Activated naive CD8-positive, alpha-beta T cell treated with anti-CD3 and anti-CD28 coated beads, Interleukin-2, amount 50 U/mL, for 16 hours (primary cell): ENCODE data around the gene JARID2.

ENCODE experiments used
- DNase-seq: peaks from one replicate; pipeline ENCODE4 v3.0.0-alpha.2; 2020; ENCODE audit warnings: low read depth, low spot score

Gene JARID2

DNA sequence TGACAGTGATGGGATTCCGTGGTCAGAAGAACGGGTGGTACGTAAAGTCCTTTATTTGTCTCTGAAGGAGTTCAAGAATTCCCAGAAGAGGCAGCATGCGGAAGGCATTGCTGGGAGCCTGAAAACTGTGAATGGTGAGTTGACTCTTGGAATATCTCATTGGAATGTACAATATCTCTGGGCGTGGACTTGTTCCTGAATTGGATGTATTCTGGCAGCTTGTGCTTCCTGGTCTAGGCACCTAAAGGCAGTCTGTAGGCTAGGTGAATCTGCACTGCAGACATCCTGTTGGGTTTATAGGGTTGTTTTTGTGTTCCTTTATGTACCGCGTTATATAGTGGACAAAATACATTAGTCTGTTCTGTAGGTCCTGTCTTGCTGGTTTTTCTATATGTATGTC is 128.2 kb downstream of the JARID2 start:
- DNase-seq, result no peak

DNA sequence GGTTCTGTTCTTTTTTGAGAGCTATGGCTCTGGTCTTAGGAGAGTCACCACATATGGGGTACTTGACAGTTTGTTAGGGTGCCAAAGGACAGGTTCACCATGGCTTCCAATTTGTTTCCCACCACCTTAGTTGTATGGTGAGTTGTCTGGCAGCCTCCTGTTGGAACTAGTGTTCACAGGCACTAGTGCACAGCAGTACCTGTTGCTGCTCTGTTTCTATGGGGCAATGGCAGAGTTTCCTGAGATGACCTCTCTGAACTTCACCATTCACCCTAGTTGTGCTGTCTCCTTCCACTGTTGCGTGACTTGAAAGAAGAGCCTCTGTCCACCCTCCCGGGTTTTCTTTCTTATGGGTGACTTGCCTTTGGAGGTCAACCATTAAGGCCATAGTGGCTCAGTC is 129.1 kb downstream of the JARID2 start:
- DNase-seq, result no peak

DNA sequence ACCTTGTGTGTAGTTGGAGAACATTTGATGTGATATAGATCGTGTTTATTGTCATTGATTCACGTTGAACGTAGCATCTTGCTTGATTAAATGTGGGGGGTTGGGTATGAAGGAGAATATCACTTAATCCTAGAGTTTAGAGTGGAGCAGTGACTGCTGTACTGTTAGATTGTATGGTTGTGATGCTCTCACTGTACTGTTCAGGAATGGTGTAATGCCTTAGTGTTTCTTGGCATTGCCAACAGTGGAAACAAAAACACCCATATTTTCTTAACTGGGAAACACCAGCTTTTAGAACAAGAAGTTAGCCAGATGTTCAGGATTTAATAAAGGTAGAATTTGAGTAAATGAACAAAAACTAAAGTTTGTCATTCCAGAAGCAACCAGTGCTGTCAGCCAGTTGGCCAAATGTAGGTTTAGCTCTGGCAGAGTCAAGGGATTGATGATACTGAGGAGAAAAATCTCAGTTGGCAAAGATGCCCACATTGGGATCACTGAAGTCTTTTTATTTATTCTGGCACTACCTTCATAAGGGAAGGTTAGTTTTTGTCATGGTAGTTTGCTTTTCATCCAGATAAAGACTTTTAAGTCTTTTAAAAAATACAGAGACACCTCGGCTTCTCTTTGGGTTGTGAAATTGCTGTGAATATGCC is 129.9 kb downstream of the JARID2 start:
- no peak for DNase-seq

- no peak for DNase-seq
Measured at GRCh38 chr6:15376900-15377487, 131.1 kb downstream of the JARID2 start.

- DNase-seq, result no peak
Measured at GRCh38 chr6:15378272-15378671, 132.4 kb downstream of the JARID2 start.

GRCh38 chr6:15378866-15379265 is 133.0 kb downstream of the JARID2 start:
- DNase-seq, result no peak

DNA sequence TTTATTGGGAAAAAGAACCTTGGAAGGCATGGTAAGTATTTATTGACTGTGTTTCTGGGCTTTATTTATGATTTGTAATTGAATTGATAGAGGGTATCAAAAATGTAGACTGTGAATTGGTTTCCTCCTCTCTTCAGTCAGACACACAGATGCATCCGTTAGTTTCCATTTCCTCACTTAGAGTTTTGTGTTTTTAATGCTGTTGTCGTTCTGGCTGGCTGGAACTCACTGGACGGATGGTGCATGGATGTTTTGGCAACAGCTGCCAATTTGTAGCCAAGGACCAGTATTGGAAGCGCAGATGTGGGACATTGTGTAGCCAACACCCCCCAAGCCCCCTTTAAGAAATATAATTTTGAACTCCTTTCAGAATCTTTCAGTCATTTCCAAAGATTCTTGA is 134.5 kb downstream of the JARID2 start:
- DNase-seq, result no peak

GRCh38 chr6:15382089-15382488 is 136.2 kb downstream of the JARID2 start:
- DNase-seq, result no peak

DNA sequence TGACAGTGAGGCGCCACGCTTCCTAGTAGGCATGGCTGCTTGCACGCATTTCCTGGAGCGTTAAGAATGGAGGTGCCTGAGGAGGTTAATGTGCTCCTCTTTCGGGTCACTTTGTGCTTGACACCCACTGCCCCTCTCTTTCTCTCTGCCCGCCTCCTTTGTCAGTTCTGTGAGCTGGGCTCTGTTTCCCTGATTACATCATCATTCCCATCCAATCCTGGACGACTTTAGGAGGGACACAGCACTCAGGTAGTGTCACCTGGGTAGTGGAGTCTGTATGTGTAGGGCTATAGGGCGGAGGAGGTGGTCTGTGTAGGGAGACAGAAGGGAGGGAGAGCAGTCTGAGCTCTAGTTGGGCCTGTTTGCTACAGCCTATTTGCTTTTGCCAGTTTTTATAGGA is 136.8 kb downstream of the JARID2 start:
- DNase-seq, result no peak

DNA sequence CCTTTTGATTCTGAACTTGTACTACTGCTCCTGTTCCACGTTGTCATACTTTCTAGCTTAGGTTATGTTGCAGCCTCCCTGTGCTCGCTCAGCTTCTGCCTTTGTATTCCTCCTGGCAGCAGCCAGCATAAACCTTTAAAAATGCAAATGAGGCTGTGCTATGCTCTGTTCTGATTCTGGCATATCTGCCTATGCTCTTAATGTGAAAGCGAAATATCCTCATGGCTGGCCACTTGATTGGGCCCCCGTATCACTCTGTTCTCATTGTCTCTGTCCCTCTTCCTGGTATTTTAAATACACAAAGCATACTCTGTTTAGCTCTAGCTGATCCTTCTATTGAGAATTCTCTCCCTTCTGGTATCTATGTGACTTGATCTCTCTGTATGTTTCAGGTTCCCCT is 139.0 kb downstream of the JARID2 start:
- no peak for DNase-seq

DNA sequence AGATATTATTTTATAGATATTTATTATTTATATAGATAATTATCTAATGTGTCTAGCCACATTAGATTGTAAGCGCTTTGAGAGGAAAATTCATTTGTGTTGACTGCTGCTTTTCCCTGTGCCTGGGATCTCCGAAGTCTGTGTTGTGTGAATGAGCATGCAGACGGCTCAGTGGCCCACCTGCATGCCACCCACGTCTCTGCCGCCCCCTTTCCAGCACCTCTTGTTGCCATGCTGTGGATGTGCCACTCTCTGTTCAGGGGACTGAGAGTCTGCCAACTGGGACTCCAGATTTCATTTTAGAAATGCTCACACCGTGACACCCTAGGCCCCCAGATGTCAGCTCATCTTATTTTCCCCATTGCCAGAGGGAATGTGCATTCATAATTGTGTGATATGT is 139.7 kb downstream of the JARID2 start:
- DNase-seq, result no peak

DNA sequence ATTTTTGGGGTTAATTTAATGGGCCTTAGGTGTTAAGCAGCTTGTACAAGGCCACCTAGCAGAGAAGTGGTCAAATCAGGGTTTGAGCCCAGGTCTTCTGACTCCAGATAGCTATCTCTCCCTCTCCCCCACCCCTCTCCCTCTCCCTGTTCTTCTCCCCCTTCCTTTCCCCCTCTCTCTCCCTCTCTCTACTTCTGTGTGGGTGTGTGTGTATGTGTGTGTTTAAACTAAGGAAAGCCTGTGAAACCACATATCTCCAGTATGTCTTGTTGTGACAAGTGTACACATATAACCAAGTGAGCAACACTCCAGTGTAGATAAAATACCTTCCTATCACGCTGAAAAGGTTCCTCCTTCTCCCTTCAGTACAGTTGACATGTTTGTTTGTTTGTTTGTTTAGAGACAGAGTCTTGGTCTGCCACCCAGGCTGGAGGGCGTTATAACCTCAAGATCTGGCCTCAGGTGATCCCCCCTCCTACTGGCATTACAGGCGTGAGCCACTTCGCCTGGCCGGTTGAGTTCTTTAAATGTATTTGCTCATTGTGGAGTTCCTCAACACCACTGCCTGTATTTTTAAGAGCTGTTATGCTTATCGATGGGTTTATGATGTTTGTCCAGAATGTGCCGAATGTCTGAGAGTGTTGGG is 140.4 kb downstream of the JARID2 start:
- DNase-seq, result no peak

DNA sequence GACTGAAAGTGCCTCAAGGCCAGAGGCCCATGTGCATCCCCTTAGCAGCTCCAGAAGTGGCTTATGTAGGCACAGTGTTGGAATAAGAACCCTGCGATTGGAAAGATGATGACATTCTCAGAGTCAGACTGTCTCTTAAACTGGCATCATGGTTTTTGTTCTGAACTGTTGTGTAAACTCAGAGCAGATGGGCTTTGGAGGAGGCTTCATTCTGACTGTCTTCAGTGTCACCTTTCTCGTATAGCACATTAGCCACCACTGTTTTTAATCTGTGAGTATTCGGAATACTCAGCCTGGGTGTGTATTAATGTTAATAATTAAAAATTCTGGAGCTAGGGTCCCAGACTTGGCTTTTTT is 140.9 kb downstream of the JARID2 start:
- DNase-seq, result no peak

DNA sequence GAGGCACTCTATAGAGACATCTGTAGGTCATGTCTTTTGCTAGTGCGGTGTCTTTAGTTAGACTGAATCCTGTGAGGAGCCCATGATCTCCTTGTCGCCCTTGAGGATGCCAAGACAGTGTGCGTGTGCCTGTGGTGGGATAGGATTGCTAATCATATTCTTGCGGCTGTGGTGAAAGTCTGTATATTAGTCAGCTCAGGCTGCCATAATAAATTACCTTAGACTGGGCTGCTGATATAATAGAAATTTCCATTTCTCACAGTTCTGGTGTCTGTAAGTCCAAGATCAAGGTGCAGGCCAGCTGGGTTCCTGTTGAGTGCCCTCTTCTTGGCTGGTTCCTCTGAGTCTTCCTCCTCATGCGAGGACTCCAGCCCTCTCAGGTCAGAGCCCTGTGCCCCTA is 141.2 kb downstream of the JARID2 start:
- no peak for DNase-seq

- no peak for DNase-seq
Measured at GRCh38 chr6:15389084-15389764, 143.4 kb downstream of the JARID2 start.

DNA sequence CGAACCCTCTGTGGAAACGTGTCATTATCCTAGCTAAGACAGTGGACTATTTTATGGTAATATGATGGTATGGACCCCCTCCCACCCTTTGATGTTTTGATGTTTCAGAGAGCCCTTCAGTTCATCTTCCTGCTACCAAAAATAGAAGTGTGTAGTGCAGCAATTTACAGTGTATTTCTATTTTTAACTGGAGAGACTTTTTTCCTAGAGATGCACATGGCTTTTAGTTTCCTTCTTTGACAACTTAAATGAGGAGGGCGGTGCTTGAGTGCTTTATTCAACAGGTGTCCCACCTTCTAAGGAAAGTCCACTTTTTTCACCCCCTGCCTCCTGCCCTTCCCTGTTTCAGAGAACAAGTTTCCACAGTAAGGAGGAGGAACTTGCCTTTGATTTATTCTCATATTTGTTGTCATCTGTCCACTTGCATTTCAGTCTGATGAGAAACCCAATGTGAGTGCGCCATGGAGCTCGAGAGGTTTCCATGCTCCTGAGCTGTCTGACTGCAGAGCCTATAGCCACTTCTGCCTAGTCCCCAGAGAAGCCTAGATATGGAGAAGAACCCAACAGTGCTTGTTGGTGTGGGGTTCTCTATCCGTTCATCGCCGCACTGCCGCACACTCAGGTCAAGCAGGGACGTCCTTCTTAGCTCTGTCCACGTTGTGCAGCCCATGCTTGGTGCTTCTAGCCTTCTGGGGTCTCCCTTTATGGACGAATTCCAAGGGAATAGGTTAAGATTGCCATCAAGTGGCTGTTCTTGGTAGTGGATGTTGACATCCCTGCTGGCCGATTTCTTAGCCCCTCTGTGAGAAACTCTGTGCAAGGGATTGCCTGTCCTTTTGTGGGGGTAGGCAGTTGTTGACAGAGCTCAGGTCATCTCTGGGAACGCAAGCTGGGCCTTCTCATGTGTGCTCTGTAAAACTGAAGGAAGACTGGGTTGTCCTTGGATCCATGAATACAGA is 144.2 kb downstream of the JARID2 start:
- DNase-seq, result no peak

- DNase-seq, result no peak
Measured at GRCh38 chr6:15391500-15391899, 145.6 kb downstream of the JARID2 start.

DNA sequence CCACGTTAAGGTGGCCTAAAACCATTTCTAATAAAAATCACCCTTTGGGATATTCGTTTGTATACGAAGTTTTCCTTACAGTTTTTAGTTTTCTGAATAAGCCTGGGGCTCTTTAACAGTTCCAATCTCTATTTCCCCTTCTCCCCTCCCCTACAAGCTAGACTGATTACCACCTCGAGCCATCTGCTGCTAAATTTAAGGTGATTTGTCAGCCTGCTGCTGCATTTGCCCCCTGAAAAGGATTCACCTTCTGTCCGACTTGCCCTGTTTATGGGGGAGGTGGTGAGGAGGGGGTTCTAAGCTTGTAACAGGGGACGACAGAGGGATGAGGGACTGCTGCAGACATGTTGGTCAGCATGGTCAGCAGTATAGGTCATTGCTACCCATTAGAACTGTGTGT is 146.3 kb downstream of the JARID2 start:
- DNase-seq, result no peak

DNA sequence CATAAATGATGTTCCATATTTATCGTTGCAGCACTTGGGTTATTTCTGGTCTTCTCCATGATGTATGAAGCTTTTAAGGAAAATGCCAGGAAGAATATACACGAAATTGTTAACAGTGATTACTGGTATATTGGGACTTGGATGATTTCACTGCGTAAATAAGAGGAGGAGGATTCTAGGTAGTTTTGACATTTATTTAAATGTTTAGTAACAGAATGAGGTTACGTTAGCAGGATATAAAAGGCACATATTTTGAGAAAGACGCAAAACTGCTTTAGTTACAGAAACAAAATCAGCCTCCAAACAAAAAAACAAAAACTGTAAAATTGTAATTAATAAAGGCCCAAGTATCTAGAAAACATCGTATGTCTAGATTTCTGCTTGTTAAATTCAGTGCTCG is 147.7 kb downstream of the JARID2 start:
- DNase-seq, result no peak

GRCh38 chr6:15395087-15395486 is 149.2 kb downstream of the JARID2 start:
- no peak for DNase-seq

DNA sequence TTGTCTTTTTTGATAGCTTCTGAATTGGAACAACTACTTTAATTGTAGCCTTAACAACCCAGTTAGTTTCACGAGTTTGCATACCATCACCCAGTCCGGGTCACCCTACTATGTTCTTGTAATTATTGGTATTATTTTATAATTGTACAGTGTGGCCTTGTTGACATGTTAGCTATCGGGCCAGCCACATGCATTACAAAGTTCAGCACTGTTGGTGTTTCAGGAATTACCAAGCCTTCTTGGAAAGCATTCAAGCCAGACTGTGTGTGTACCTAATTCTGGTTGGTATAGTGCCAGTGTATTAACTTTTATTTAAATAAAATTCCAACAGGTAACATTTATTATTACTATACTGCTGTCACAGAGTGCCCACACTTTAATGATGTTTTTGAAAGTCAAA is 150.9 kb downstream of the JARID2 start:
- DNase-seq, result no peak
